Neuron (in vitro differentiated cells): ENCODE measurements around the gene KIRREL3.
A peak's percentile ranks its signal among the peaks of the same experiment; 100 is the strongest.

Experiments used
- H2AFZ ChIP-seq: one replicate; pipeline ENCODE4 v1.6.1; 2013; ENCODE audit warnings: low read depth, mild to moderate bottlenecking, inconsistent platforms, low read length, moderate library complexity
- H3K27me3 ChIP-seq: one replicate; pipeline ENCODE4 v1.6.1; 2013; ENCODE audit warnings: low read length; ENCODE audit not compliant: insufficient read depth
- H3K36me3 ChIP-seq: one replicate; pipeline ENCODE4 v1.6.1; 2013; ENCODE audit warnings: low read length; ENCODE audit not compliant: insufficient read depth
- H3K4me1 ChIP-seq: one replicate; pipeline ENCODE4 v1.6.1; 2013; ENCODE audit warnings: low read length; ENCODE audit not compliant: insufficient read depth
- H3K4me3 ChIP-seq: 2 replicates; pipeline ENCODE4 v1.5.1; 2013; ENCODE audit warnings: mild to moderate bottlenecking, low read length, moderate library complexity
- H3K9me3 ChIP-seq: one replicate; pipeline ENCODE4 v1.6.1; 2013; ENCODE audit warnings: low read length

The KIRREL3 gene

DNA sequence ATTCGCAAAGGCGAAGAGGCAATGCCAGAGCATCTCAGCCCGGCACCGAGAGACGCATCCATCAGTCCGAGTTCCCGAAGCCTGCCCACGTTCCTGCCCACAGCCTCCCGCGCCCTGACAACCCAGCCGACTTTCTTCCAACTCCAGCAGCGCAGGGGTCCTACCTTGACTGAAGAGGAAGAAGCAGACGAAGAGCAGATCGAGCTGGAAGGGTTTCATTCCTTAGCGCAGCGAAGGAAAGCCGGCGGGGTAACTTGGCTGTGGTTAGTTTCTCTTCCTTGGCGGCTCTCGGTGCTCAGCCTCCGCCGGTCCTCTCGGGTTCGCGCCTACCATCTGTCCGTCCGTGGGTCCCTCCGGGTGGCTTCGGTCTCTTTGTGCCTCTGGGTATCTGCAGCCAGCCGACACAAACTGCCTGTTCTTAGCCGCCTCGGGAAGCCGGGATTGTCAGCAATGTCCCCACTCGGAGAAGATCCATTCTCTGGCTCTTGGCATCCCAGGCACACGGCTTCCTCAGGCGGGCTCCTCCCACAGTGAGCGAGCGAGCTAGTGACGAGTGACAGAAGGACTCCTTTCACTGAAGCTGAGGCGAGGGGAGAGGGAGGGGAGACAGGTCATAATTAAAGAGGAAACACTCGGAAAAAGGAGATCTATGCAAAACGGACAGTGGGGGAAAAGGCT lies at the start of gene KIRREL3:
Gene KIRREL3 (minus strand): TSS at position 480 of the 678 bp plus-strand sequence.
- peak within 1 kb of the TSS; percentile 23 for H3K4me3 ChIP-seq
- no peaks in the 10 kb centered on the region for H3K36me3 ChIP-seq
- H2AFZ ChIP-seq: peak within 1 kb of the TSS; percentile 84
- peaks cover 13% of the 10 kb centered on the region for H3K4me1 ChIP-seq
- no peaks in the 10 kb centered on the region for H3K9me3 ChIP-seq
- H3K27me3 ChIP-seq: peaks cover 79% of the 10 kb centered on the region

DNA sequence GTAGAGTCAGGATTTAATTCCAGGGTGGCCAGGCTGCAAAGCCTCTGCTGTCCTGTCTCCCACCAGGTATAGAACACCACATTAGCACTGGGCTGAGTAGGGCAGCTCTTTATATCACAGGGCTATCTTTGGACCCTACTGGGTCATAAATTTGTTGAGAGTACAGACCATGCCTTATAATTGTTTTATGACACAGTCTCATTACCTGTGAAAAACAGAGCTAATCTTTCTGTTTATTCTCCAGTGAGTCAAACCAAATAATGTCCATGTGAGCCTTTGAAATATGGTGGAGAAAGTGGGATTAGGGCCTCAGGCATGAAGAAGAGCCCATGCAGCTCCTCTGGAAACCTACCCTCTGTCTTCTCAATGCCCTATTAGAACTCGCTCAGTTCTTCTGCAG lies 49.6 kb upstream of the KIRREL3 start:
- H3K9me3 ChIP-seq: no peaks in the 10 kb centered on the region
- H3K36me3 ChIP-seq: no peaks in the 10 kb centered on the region
- H3K4me3 ChIP-seq: no peak overlapping the region
- H3K4me1 ChIP-seq: no peaks in the 10 kb centered on the region
- no peaks in the 10 kb centered on the region for H3K27me3 ChIP-seq
- H2AFZ ChIP-seq: no peak overlapping the region

DNA sequence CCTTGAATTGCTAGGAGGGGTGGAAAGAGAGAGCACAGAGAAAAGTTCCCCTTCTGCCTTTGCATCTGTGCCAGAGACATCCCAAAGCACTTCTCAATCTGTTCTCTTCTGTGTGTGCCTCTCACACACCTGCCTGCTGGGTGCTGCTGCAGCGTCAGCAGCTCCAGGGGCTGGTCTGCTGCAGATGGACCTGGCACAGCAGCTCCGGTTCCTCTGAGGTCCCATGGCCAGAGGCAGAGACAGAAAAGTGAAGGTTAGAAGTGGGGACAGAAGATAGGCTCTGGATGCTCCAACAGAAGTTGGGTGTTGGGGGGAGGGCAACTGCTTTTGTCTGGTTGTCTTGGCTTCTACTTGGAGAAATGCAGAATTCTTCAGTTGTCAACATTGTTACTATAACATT lies 48.9 kb upstream of the KIRREL3 start:
- Histone ChIP-seq H2AFZ (no peak overlapping the region), H3K4me1 (no peaks in the 10 kb centered on the region), H3K4me3 (no peak overlapping the region), H3K9me3 (no peaks in the 10 kb centered on the region), H3K36me3 (no peaks in the 10 kb centered on the region), H3K27me3 (no peaks in the 10 kb centered on the region)

- Histone ChIP-seq H3K36me3 (no peaks in the 10 kb centered on the region), H2AFZ (no peak overlapping the region), H3K27me3 (no peaks in the 10 kb centered on the region), H3K9me3 (no peaks in the 10 kb centered on the region), H3K4me3 (no peak overlapping the region), H3K4me1 (no peaks in the 10 kb centered on the region)
These were observed 44.0 kb upstream of the KIRREL3 start for GRCh38 chr11:127044535-127044934.

DNA sequence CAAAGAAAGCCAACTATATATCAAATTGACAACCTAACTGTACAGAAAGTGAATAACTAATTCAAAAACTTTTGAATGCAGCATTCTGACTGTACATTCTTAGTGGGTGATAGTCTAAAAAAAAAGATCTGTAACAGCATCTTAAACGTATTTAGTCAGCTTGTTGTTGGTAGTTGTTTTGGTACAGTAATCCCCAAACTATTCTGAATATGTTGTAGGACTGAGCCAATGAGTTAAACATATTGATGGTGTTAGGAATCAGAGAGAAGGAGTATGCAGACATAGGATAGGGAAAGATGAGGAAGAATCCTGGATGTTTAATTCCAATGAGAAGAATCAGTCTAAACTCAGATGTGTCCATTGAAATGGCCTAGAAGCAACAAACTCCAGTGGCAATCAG lies 41.9 kb upstream of the KIRREL3 start:
- Histone ChIP-seq H3K4me3 (no peak overlapping the region), H3K36me3 (no peaks in the 10 kb centered on the region)

DNA sequence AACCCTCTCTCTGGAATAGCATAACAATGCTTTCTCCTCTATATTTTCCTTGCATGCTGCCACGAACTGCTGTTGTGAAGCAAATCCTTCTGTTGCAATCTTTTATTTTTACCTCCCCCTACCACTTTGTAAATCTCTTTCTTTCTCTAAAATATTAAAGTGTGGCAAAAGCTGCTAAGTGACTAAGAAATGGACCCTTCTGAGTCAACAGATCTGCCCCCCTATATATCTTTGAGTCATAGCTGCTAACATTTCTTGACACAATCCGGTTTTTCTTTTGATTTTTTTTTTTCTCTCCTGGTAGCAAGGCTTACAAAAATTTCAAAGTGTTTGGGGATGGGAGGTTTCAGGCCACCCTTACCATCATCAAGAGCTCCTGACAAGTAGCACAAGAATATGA lies 39.0 kb upstream of the KIRREL3 start:
- Histone ChIP-seq H3K36me3 (no peaks in the 10 kb centered on the region), H3K4me1 (no peaks in the 10 kb centered on the region), H3K27me3 (no peaks in the 10 kb centered on the region), H3K9me3 (no peaks in the 10 kb centered on the region), H3K4me3 (no peak overlapping the region), H2AFZ (no peak overlapping the region)

More for the DNA sequence above, 41.9 kb upstream of the KIRREL3 start:
- H2AFZ ChIP-seq: no peak overlapping the region
- no peaks in the 10 kb centered on the region for H3K4me1 ChIP-seq
- H3K9me3 ChIP-seq: no peaks in the 10 kb centered on the region
- no peaks in the 10 kb centered on the region for H3K27me3 ChIP-seq

DNA sequence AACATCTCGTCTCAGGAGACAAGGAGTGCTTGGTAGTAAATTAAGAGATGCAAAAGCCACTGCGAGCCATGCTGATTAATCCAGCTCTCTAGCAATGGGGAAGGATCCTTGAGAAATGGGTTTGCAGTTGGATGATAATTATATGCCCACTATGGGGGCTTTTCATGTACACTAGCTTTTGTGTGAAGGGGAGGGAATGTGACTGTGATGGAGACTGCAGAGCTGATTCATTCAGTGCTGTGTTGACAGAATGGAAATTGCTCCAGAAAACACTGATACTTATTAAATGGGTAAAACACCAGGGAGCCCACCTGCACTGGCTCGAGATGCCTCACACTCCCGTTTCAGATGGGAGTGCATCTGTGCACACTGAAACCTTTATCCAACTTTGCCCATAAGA lies 37.0 kb upstream of the KIRREL3 start:
- Histone ChIP-seq H3K4me3 (no peak overlapping the region), H3K27me3 (no peaks in the 10 kb centered on the region), H3K9me3 (no peaks in the 10 kb centered on the region), H3K36me3 (no peaks in the 10 kb centered on the region), H2AFZ (no peak overlapping the region), H3K4me1 (no peaks in the 10 kb centered on the region)

DNA sequence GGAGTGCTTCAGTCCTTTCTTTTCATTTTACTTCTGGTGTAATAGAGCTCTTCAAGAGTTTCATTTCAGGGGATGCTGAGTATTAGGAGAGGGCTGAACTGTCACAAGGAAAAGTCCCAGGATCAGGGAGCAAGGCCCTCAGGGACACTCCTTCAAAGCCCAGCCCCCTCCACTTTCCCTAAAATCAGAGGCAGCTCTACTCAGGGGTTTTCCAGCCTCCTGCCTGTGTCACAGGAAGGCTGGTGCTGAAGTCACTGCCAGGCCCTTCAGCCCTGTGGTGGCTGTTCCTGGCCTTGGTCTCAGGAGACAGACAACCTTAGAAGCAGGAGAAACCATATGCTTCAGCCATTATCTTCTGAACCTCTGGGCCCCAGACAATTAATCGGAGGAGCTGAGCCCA lies 36.4 kb upstream of the KIRREL3 start:
- Histone ChIP-seq H3K4me1 (no peaks in the 10 kb centered on the region), H3K4me3 (no peak overlapping the region), H3K9me3 (no peaks in the 10 kb centered on the region), H3K36me3 (no peaks in the 10 kb centered on the region), H2AFZ (no peak overlapping the region), H3K27me3 (no peaks in the 10 kb centered on the region)

GRCh38 chr11:127035824-127036223 lies 35.3 kb upstream of the KIRREL3 start:
- no peak overlapping the region for H3K4me3 ChIP-seq
- no peaks in the 10 kb centered on the region for H3K9me3 ChIP-seq
- H2AFZ ChIP-seq: no peak overlapping the region
- H3K4me1 ChIP-seq: no peaks in the 10 kb centered on the region
- no peaks in the 10 kb centered on the region for H3K27me3 ChIP-seq
- no peaks in the 10 kb centered on the region for H3K36me3 ChIP-seq

- Histone ChIP-seq H3K4me3 (no peak overlapping the region), H3K9me3 (no peaks in the 10 kb centered on the region), H3K27me3 (no peaks in the 10 kb centered on the region), H3K4me1 (no peaks in the 10 kb centered on the region), H2AFZ (no peak overlapping the region), H3K36me3 (no peaks in the 10 kb centered on the region)
These were observed 34.4 kb upstream of the KIRREL3 start for GRCh38 chr11:127034973-127035372.

GRCh38 chr11:127028648-127029047 lies 28.1 kb upstream of the KIRREL3 start:
- H3K9me3 ChIP-seq: no peaks in the 10 kb centered on the region
- H3K4me1 ChIP-seq: no peaks in the 10 kb centered on the region
- no peaks in the 10 kb centered on the region for H3K27me3 ChIP-seq
- no peak overlapping the region for H2AFZ ChIP-seq
- H3K4me3 ChIP-seq: no peak overlapping the region
- H3K36me3 ChIP-seq: no peaks in the 10 kb centered on the region

- H3K4me3 ChIP-seq: no peak overlapping the region
- no peaks in the 10 kb centered on the region for H3K4me1 ChIP-seq
- H3K9me3 ChIP-seq: no peaks in the 10 kb centered on the region
- H3K36me3 ChIP-seq: no peaks in the 10 kb centered on the region
- no peak overlapping the region for H2AFZ ChIP-seq
- no peaks in the 10 kb centered on the region for H3K27me3 ChIP-seq
These were observed 27.2 kb upstream of the KIRREL3 start for GRCh38 chr11:127027789-127028188.

DNA sequence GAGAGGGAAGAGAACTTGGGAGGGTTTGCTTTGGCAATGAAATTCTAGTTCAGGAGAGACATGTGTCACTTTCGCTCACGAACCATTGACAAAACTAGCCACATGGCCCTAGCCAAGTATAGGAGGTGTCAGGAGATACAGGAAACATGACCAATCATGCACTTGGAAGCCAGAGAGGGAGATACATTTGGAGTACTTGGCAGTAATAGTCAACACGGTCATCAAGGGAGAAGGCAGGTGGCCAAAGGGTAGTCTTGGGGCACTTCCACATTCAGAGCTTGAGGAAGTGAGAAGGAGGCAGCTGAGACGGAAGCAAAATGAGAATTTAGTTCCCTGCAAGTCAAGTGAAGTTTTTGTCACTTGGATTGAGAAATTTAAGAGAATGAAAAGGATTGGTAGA lies 26.4 kb upstream of the KIRREL3 start:
- H3K36me3 ChIP-seq: no peaks in the 10 kb centered on the region
- H3K27me3 ChIP-seq: no peaks in the 10 kb centered on the region
- H2AFZ ChIP-seq: no peak overlapping the region
- no peaks in the 10 kb centered on the region for H3K9me3 ChIP-seq
- no peak overlapping the region for H3K4me3 ChIP-seq
- no peaks in the 10 kb centered on the region for H3K4me1 ChIP-seq

GRCh38 chr11:127023991-127024390 lies 23.4 kb upstream of the KIRREL3 start:
- H3K4me3 ChIP-seq: no peak overlapping the region
- no peak overlapping the region for H2AFZ ChIP-seq
- no peaks in the 10 kb centered on the region for H3K4me1 ChIP-seq
- H3K9me3 ChIP-seq: no peaks in the 10 kb centered on the region
- H3K36me3 ChIP-seq: no peaks in the 10 kb centered on the region
- H3K27me3 ChIP-seq: no peaks in the 10 kb centered on the region
